Upper lobe of left lung (tissue), 6 donors: ENCODE measurements around the gene RBMS1. TPM values are rescaled to one million over a fixed set of nuclear protein-coding genes. Genes with fewer than 3 reads are reported as not detected.

Experiments used
- ATAC-seq, 2 donors: fragments of 200-7000 bp; cut with Tn5 transposase; one replicate each; pipeline ENCODE4 v1.9.1; 2022; ENCODE audit warnings: mild to moderate bottlenecking in 2 of 2, moderate library complexity in 2 of 2; ENCODE audit not compliant: low FRiP score in 2 of 2
- DNase-seq, 2 donors: peaks; one replicate each; pipeline ENCODE4 v3.0.0-alpha.2; 2019 to 2020
- H3K27ac ChIP-seq, 4 donors: fragments of 200-600 bp; sonication (generic); one replicate each; pipeline ENCODE4 v1.5.1; 2016 to 2019
- H3K27me3 ChIP-seq, 4 donors: fragments of 200-600 bp; sonication (generic); one replicate each; pipeline ENCODE4 v1.5.1; 2017 to 2019
- H3K36me3 ChIP-seq, 4 donors: fragments of 200-600 bp; sonication (generic); one replicate each; pipeline ENCODE4 v1.5.1; 2016 to 2019
- H3K4me1 ChIP-seq, 4 donors: fragments of 200-600 bp; sonication (generic); one replicate each; pipeline ENCODE4 v1.5.1; 2018 to 2019
- H3K4me3 ChIP-seq, 4 donors: fragments of 200-600 bp; sonication (generic); one replicate each; pipeline ENCODE4 v1.5.1; 2017 to 2019; ENCODE audit warnings: mild to moderate bottlenecking in 2 of 4, moderate library complexity in 1 of 4
- H3K9me3 ChIP-seq, 4 donors: fragments of 200-600 bp; sonication (generic); one replicate each; pipeline ENCODE4 v1.5.1; 2018 to 2019
- CTCF ChIP-seq, 6 experiments: fragments of 450-650 bp in 4 of 6; fragments of 200-600 bp in 2 of 6; sonication (generic) in 2 of 6; IDR thresholded peaks; one replicate each; pipeline ENCODE4 v1.5.1; 2016 to 2019; ENCODE audit warnings: antibody characterized with exemption in 6 of 6
- EP300 ChIP-seq, 4 donors: sonication (generic); formaldehyde crosslinking; IDR thresholded peaks; one replicate each; pipeline ENCODE4 v1.5.1; 2017; ENCODE audit warnings: antibody characterized with exemption in 4 of 4, control low read depth in 2 of 4
- POLR2A ChIP-seq, 4 donors: fragments of 450-650 bp; IDR thresholded peaks; one replicate each; pipeline ENCODE4 v1.5.1; 2016 to 2017; ENCODE audit warnings: antibody characterized with exemption in 4 of 4, mild to moderate bottlenecking in 2 of 4
- POLR2AphosphoS5 ChIP-seq, 2 donors: sonication (generic); formaldehyde crosslinking; IDR thresholded peaks; one replicate each; pipeline ENCODE4 v1.5.1; 2017; ENCODE audit warnings: antibody characterized with exemption in 2 of 2
- WGBS, 2 donors: methylation state at CpG; one replicate each; pipeline ENCODE4 v1.1.5; 2017 to 2018; 5-methylcytosine and 5-hydroxymethylcytosine counted together
- total RNA-seq, 6 donors: library from RNA; depleted of rRNA in 4 of 6; stranded (reverse); fragments of >200 nt in 4 of 6; gene quantifications; one replicate each; pipeline versions ENCODE4 v1.1.0 to v1.2.1, GENCODE V29; 2016 to 2021
- donor health status: DM: no; HTN: no; CAD: no; lungs with moderate emphysema.
- donor health status: DM: no; HTN: yes; CAD: no; lungs with severe emphysema.

The RBMS1 gene
- total RNA-seq, 6 donors from 2014 or later: 81.3 to 125 (median 95.4) TPM

GRCh38 chr2:160376576-160376975 is 117.0 kb downstream of the RBMS1 start:
- no peak for DNase-seq
- 45 to 65% methylated on average over 4 of the region's 4 CpGs for WGBS, 2 donors
- Histone ChIP-seq H3K4me3 (no peak overlapping the region), H3K4me1 (peaks cover 99 to 100% (median 100%) of the 10 kb centered on the region in 4 donors), H3K9me3 (no peaks in the 10 kb centered on the region), H3K27ac (peak overlapping the region; percentile 18 to 88 (median 54)), H3K36me3 (no peaks in the 10 kb centered on the region), H3K27me3 (no peaks in the 10 kb centered on the region)
- no peak for TF ChIP-seq CTCF (IDR thresholded peaks at IDR 0.05)
- no peak for TF ChIP-seq POLR2AphosphoS5 (IDR thresholded peaks at IDR 0.05)
- no peak for TF ChIP-seq POLR2A (IDR thresholded peaks at IDR 0.05)
- no peak for TF ChIP-seq EP300 (IDR thresholded peaks at IDR 0.05)
- peak in 1 of 2 donors; percentile 48 for ATAC-seq

GRCh38 chr2:160375802-160376469 is 117.7 kb downstream of the RBMS1 start:
- TF ChIP-seq EP300 (IDR thresholded peaks at IDR 0.05) (peak in 1 of 4 donors; percentile 37), CTCF (IDR thresholded peaks at IDR 0.05) (no peak)
- ATAC-seq (peak in 1 of 2 donors; percentile 69), DNase-seq (no peak)
- WGBS, 2 donors: 6 to 13% methylated on average over 2 of the region's 2 CpGs
- Histone ChIP-seq H3K36me3 (no peaks in the 10 kb centered on the region), H3K4me3 (no peak overlapping the region), H3K4me1 (peaks cover 99 to 100% (median 100%) of the 10 kb centered on the region in 4 donors), H3K27ac (peak overlapping the region; percentile 36 to 88 (median 60)), H3K27me3 (no peaks in the 10 kb centered on the region), H3K9me3 (no peaks in the 10 kb centered on the region)

GRCh38 chr2:160375037-160375436 is 118.6 kb downstream of the RBMS1 start:
- Histone ChIP-seq H3K36me3 (no peaks in the 10 kb centered on the region), H3K4me3 (no peak overlapping the region), H3K4me1 (peaks cover 98 to 100% (median 100%) of the 10 kb centered on the region in 4 donors), H3K27ac (peak overlapping the region; percentile 36 to 88 (median 60)), H3K9me3 (no peaks in the 10 kb centered on the region), H3K27me3 (no peaks in the 10 kb centered on the region)
- no peak for TF ChIP-seq EP300 (IDR thresholded peaks at IDR 0.05)
- TF ChIP-seq POLR2AphosphoS5 (IDR thresholded peaks at IDR 0.05): no peak
- TF ChIP-seq POLR2A (IDR thresholded peaks at IDR 0.05): no peak
- TF ChIP-seq CTCF (IDR thresholded peaks at IDR 0.05): no peak
- no peak for DNase-seq
- WGBS, 2 donors: 77 to 79% methylated on average over 4 of the region's 4 CpGs
- no peak for ATAC-seq

- no peaks in the 10 kb centered on the region for H3K27me3 ChIP-seq
- ATAC-seq (no peak), DNase-seq (no peak)
- TF ChIP-seq EP300 (IDR thresholded peaks at IDR 0.05): no peak
- no peak for TF ChIP-seq CTCF (IDR thresholded peaks at IDR 0.05)
- no peak for TF ChIP-seq POLR2A (IDR thresholded peaks at IDR 0.05)
- H3K4me3 ChIP-seq: no peak overlapping the region
- H3K27ac ChIP-seq: peak overlapping the region; percentile 22 to 88 (median 58)
- H3K9me3 ChIP-seq: no peaks in the 10 kb centered on the region
- H3K36me3 ChIP-seq: no peaks in the 10 kb centered on the region
- peaks cover 98 to 100% (median 100%) of the 10 kb centered on the region in 4 donors for H3K4me1 ChIP-seq
These were observed 119.9 kb downstream of the RBMS1 start for GRCh38 chr2:160373666-160374065.

- no peaks in the 10 kb centered on the region for H3K27me3 ChIP-seq
- H3K27ac ChIP-seq: peak overlapping the region; percentile 45 to 88 (median 64)
- H3K9me3 ChIP-seq: no peaks in the 10 kb centered on the region
- no peaks in the 10 kb centered on the region for H3K36me3 ChIP-seq
- TF ChIP-seq CTCF (IDR thresholded peaks at IDR 0.05) (no peak), EP300 (IDR thresholded peaks at IDR 0.05) (no peak), POLR2A (IDR thresholded peaks at IDR 0.05) (no peak), POLR2AphosphoS5 (IDR thresholded peaks at IDR 0.05) (no peak)
- peaks cover 98 to 100% (median 100%) of the 10 kb centered on the region in 4 donors for H3K4me1 ChIP-seq
- ATAC-seq (no peak), DNase-seq (no peak)
- H3K4me3 ChIP-seq: no peak overlapping the region
- 36 to 39% methylated on average over 2 of the region's 2 CpGs for WGBS, 2 donors
These were observed 120.3 kb downstream of the RBMS1 start for GRCh38 chr2:160373263-160373662.
